ENCODE data around the gene SUV39H1. TPM values are rescaled to one million over a fixed set of nuclear protein-coding genes. Genes with fewer than 3 reads are reported as not detected.

The SUV39H1 gene
- total RNA-seq, 1 experiment from 2014 or later: 22.8 TPM

GRCh38 chrX:48713847-48714246 is 17.3 kb downstream of the SUV39H1 start:
- no peak for DNase-seq (ENCODE audit: low read depth)

- DNase-seq (ENCODE audit: low read depth): no peak
Observed at GRCh38 chrX:48714573-48714972, 18.0 kb downstream of the SUV39H1 start.

GRCh38 chrX:48715072-48715471 is 18.5 kb downstream of the SUV39H1 start:
- peak; percentile 44 for DNase-seq (ENCODE audit: low read depth)

GRCh38 chrX:48715876-48716502 is 19.5 kb downstream of the SUV39H1 start:
- DNase-seq (ENCODE audit: low read depth): peak; percentile 48

- DNase-seq (ENCODE audit: low read depth): no peak
Observed at GRCh38 chrX:48719958-48720357, 23.4 kb downstream of the SUV39H1 start.

GRCh38 chrX:48720577-48721250 is 24.2 kb downstream of the SUV39H1 start:
- no peak for DNase-seq (ENCODE audit: low read depth)

GRCh38 chrX:48721916-48722315 is 25.4 kb downstream of the SUV39H1 start:
- no peak for DNase-seq (ENCODE audit: low read depth)

- DNase-seq (ENCODE audit: low read depth): no peak
Observed at GRCh38 chrX:48726596-48726995, 30.1 kb downstream of the SUV39H1 start.

GRCh38 chrX:48728653-48729052 is 32.1 kb downstream of the SUV39H1 start:
- DNase-seq (ENCODE audit: low read depth): no peak

- no peak for DNase-seq (ENCODE audit: low read depth)
Observed at GRCh38 chrX:48736303-48736702, 39.8 kb downstream of the SUV39H1 start.

GRCh38 chrX:48736878-48737212 is 40.3 kb downstream of the SUV39H1 start:
- no peak for DNase-seq (ENCODE audit: low read depth)

GRCh38 chrX:48737213-48737938 is 40.8 kb downstream of the SUV39H1 start:
- DNase-seq (ENCODE audit: low read depth): peak; percentile 98

- no peak for DNase-seq (ENCODE audit: low read depth)
Observed at GRCh38 chrX:48737940-48738339, 41.4 kb downstream of the SUV39H1 start.

- no peak for DNase-seq (ENCODE audit: low read depth)
Observed at GRCh38 chrX:48741834-48742233, 45.3 kb downstream of the SUV39H1 start.

- DNase-seq (ENCODE audit: low read depth): no peak
Observed at GRCh38 chrX:48745222-48745621, 48.7 kb downstream of the SUV39H1 start.

- no peak for DNase-seq (ENCODE audit: low read depth)
Observed at GRCh38 chrX:48747415-48748016, 51.0 kb downstream of the SUV39H1 start.

- DNase-seq (ENCODE audit: low read depth): no peak
Observed at GRCh38 chrX:48749182-48749581, 52.6 kb downstream of the SUV39H1 start.

- no peak for DNase-seq (ENCODE audit: low read depth)
Observed at GRCh38 chrX:48751343-48751742, 54.8 kb downstream of the SUV39H1 start.

- no peak for DNase-seq (ENCODE audit: low read depth)
Observed at GRCh38 chrX:48752498-48752897, 56.0 kb downstream of the SUV39H1 start.

GRCh38 chrX:48753708-48754228 is 57.2 kb downstream of the SUV39H1 start:
- no peak for DNase-seq (ENCODE audit: low read depth)

- no peak for DNase-seq (ENCODE audit: low read depth)
Observed at GRCh38 chrX:48754238-48754637, 57.7 kb downstream of the SUV39H1 start.

All from M059J (cell line).